GM19240 (cell line): ENCODE data around the gene SMAP1.

Source experiments
- DNase-seq: peaks from one replicate; pipeline ENCODE4 v3.0.0; 2011; ENCODE audit warnings: low spot score; ENCODE audit not compliant: insufficient read length

The SMAP1 gene

GRCh38 chr6:70889270-70889669 lies 221.6 kb downstream of the SMAP1 start:
- DNase-seq, result no peak

DNA sequence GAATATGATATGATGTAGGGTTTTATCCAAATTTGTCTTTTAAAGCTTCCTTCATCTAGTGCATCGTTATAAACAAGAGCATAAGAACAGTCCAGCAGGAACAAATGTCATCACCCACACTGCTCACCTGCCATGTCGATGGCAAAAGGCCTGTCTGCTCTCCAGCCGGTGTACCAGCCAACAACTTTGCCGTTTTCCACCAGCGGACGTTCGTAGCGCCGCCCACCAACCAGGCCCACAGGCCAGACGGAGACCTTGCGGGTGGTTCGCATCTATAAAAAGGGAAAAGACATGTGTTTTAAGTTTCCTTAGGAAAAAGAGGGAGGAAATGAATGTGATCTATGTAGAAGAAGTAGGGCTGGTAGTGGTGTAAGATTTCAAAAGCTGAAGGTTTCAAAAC lies 226.3 kb downstream of the SMAP1 start:
- DNase-seq, result no peak

DNA sequence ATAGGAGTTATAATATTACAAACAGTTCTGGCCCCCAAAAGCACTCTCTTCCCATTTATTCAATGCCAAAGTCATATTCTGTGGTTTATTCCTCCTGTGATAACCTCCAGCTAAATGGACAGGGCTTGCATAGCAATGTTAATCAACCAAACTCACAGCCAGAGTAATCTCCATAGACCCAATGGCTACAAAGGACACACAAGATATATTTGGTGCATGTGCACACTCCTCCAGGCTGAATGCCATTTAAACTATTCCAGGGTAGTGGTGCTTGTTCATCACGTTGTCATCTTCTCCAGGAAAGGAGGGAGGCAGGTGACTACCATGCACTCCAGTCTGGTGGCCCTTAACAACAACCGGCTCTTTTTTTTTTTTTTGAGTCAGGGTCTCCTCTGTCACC lies 232.4 kb downstream of the SMAP1 start:
- DNase-seq, result no peak

GRCh38 chr6:70901324-70901723 lies 233.6 kb downstream of the SMAP1 start:
- DNase-seq, result no peak

DNA sequence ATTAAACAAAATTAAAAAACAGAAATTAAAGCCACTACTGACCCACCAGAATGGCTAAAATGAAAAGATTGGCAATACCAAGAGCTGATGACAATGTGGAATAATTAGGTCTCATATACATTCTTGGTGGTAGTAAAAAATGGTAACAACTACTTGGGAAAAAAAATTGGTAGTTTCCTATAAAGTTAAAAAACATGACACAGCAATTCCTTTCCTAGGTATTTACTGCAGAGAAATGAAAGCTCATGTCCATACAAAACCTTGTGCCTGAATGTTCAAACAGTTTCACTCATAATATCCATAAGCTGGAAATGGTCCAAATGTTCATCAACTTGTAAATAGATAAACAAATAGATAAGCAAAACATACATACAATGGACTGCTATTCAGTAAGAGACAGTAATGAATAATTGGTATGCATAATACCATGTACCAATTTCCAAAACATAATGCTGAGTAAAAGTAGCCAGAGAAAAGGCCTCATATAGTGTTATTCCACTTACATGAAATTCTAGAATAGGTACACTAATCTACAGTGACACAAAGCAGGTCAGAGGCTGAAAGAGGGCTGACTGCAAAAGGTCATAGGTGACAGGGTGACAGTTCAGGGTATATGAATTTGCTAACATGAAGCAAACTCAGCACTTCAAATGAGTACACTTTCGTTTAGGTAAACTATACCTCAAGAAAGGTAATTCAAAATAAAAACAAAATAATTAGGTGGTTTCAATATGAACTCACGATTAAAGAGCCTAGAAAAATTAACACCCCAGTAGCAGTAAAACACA lies 236.2 kb downstream of the SMAP1 start:
- DNase-seq, result no peak

DNA sequence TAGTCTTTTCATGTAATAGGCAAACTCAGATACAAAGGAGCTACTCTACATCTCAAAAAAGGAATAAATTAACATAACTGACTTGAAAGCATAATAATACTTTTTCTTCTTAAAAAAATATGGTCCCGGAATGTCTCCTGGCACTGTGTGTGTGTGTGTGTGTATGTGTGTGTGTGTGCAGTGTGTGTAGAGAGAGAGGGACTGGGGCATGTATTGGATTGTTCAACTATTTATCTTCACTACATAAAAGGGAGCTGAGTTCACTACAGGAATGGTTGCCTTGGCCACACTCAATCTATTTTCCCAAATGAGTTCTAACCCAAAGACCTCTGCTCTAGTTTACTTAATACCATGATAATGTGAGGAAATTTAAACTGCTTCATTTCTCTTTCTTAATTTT lies 238.1 kb downstream of the SMAP1 start:
- DNase-seq, result no peak
